Kidney (tissue), 14 donors: Measurements from ENCODE around the gene SCN3A. TPM values are rescaled to one million over a fixed set of nuclear protein-coding genes. Genes with fewer than 3 reads are reported as not detected.

Experiments used
- DNase-seq, 5 donors: peaks; one replicate each; pipeline ENCODE4 v3.0.0-alpha.2; 2013 to 2020
- FAIRE-seq: peaks from 2 replicates; lab custom pipeline; 2012; peaks lifted over from hg19 to GRCh38; lab: Jason Lieb, UNC
- H3K27ac ChIP-seq, 2 donors: one replicate each; pipeline ENCODE4 v1.7.0; 2013; ENCODE audit warnings: low read depth in 2 of 2, low read length in 2 of 2, inconsistent platforms in 1 of 2
- H3K27me3 ChIP-seq: one replicate; pipeline ENCODE4 v1.7.1; 2013; ENCODE audit warnings: low read length, inconsistent platforms; ENCODE audit not compliant: control insufficient read depth, insufficient read depth
- H3K36me3 ChIP-seq, 3 donors: one replicate each; pipeline versions ENCODE4 v1.7.0 to v1.7.1; 2013; ENCODE audit warnings: low read length in 3 of 3, control low read depth in 1 of 3, inconsistent platforms in 1 of 3; ENCODE audit not compliant: insufficient read depth in 3 of 3, control insufficient read depth in 2 of 3
- H3K4me1 ChIP-seq, 3 donors: one replicate each; pipeline versions ENCODE4 v1.7.0 to v1.7.1; 2013; ENCODE audit warnings: low read length in 3 of 3, inconsistent platforms in 1 of 3, low read depth in 1 of 3; ENCODE audit not compliant: control insufficient read depth in 2 of 3, insufficient read depth in 2 of 3
- H3K4me3 ChIP-seq, 3 donors: one replicate each; pipeline versions ENCODE4 v1.7.0 to v1.8.1; 2013; ENCODE audit warnings: low read length in 3 of 3, control low read depth in 1 of 3, inconsistent platforms in 1 of 3
- H3K9ac ChIP-seq, 3 donors: one replicate each; pipeline versions ENCODE4 v1.7.0 to v1.7.1; 2013; ENCODE audit warnings: low read length in 3 of 3, control low read depth in 1 of 3, inconsistent platforms in 1 of 3
- H3K9me3 ChIP-seq, 3 donors: one replicate each; pipeline versions ENCODE4 v1.7.0 to v1.7.1; 2013; ENCODE audit warnings: low read length in 3 of 3, control low read depth in 1 of 3, inconsistent platforms in 1 of 3; ENCODE audit not compliant: control insufficient read depth in 2 of 3, insufficient read depth in 1 of 3
- CTCF ChIP-seq: IDR thresholded peaks from 3 replicates; pipeline ENCODE4 v1.5.1; 2012; ENCODE audit warnings: mild to moderate bottlenecking, moderate library complexity, borderline replicate concordance; ENCODE audit not compliant: insufficient read depth; ENCODE audit errors: extremely low read depth
- intact Hi-C: fragments of 100-400 bp; cut with DNase I; formaldehyde crosslinking; loops from one replicate; pipeline ENCODE4 v1.11.1; 2022
- polyA plus RNA-seq: library from polyadenylated mRNA; stranded (reverse); fragments of 350-450 nt; fragmentation: Illumina TruSeq; extraction: RNeasy Lipid Tissue Mini Kit (QIAGEN cat#74804); gene quantifications from one replicate; pipeline ENCODE4 v1.2.3, GENCODE V29; 2014; ENCODE audit warnings: low read depth, low replicate concordance; ENCODE audit not compliant: insufficient read depth
- total RNA-seq: library from RNA; stranded (reverse); fragmentation: NEBNext Ultra II Directional; extraction: Animal tissue kit (Norgen Biotek cat#: 25700); gene quantifications from one replicate; pipeline ENCODE4 v1.2.1, GENCODE V29; 2021
- donor health status: control.
- donor health status: control.
- donor health status: control.
- donor health status: control.
- donor health status: control.
- donor health status: DM: yes; HTN: yes; CAD: no.
- donor health status: Normal renal cell carcinoma (clear cell type).

Gene SCN3A
- total and polyA plus RNA-seq, 2 donors from 2014 or later: 0.11 to 6.3 TPM

- Histone ChIP-seq H3K27me3 (no peaks in the 10 kb centered on the region), H3K36me3 (no peaks in the 10 kb centered on the region), H3K9ac (no peak overlapping the region), H3K9me3 (no peaks in the 10 kb centered on the region), H3K4me3 (no peak overlapping the region), H3K4me1 (no peaks in the 10 kb centered on the region), H3K27ac (no peak overlapping the region)
- DNase-seq (no peak), FAIRE-seq (no peak)
- intact Hi-C loops: no loop called here
- TF ChIP-seq CTCF: no peak
These were observed 10.2 kb upstream of the SCN3A start for GRCh38 chr2:165214093-165214492.

GRCh38 chr2:165208094-165208493, 4.2 kb upstream of the SCN3A start:
- Histone ChIP-seq H3K36me3 (no peaks in the 10 kb centered on the region), H3K9ac (no peak overlapping the region), H3K27me3 (no peaks in the 10 kb centered on the region), H3K27ac (no peak overlapping the region), H3K9me3 (no peaks in the 10 kb centered on the region), H3K4me1 (no peaks in the 10 kb centered on the region), H3K4me3 (no peak overlapping the region)
- no peak for TF ChIP-seq CTCF
- no peak for FAIRE-seq
- intact Hi-C loops: loop anchor here (10.0 kb wide), 1 partner anchor 193 kb away; no protein-coding TSS in a partner anchor
- no peak for DNase-seq

- no peak for TF ChIP-seq CTCF
- FAIRE-seq (no peak), DNase-seq (no peak)
- no peaks in the 10 kb centered on the region for H3K4me1 ChIP-seq
- intact Hi-C loops: loop anchor here (10.0 kb wide), 1 partner anchor 191 kb away; no protein-coding TSS in a partner anchor
- H3K27me3 ChIP-seq: no peaks in the 10 kb centered on the region
- H3K27ac ChIP-seq: no peak overlapping the region
- H3K4me3 ChIP-seq: no peak overlapping the region
- H3K9ac ChIP-seq: no peak overlapping the region
- H3K36me3 ChIP-seq: no peaks in the 10 kb centered on the region
- H3K9me3 ChIP-seq: no peaks in the 10 kb centered on the region
These were observed 2.0 kb upstream of the SCN3A start for GRCh38 chr2:165205865-165206264.

GRCh38 chr2:165202239-165202638, 1.6 kb downstream of the SCN3A start:
- H3K36me3 ChIP-seq: no peaks in the 10 kb centered on the region
- FAIRE-seq (no peak), DNase-seq (peak in 1 of 5 donors; percentile 13)
- H3K27me3 ChIP-seq: no peaks in the 10 kb centered on the region
- no peak for TF ChIP-seq CTCF
- no peak overlapping the region for H3K4me3 ChIP-seq
- no peaks in the 10 kb centered on the region for H3K4me1 ChIP-seq
- H3K9ac ChIP-seq: no peak overlapping the region
- intact Hi-C loops: loop anchor here (10.0 kb wide), 1 partner anchor 187 kb away; no protein-coding TSS in a partner anchor
- H3K9me3 ChIP-seq: no peaks in the 10 kb centered on the region
- no peak overlapping the region for H3K27ac ChIP-seq
